ENCODE data around the gene CYTH4.

- TF ChIP-seq POLR2A (IDR thresholded peaks at IDR 0.05) = no peak
- no peak for TF ChIP-seq CTCF (IDR thresholded peaks at IDR 0.05)
Measured at GRCh38 chr22:37237371-37238268, 44.7 kb upstream of the CYTH4 start.

Measured in lower leg skin (tissue), 3 donors.